OCI-LY1 (cell line): Measurements from ENCODE around the gene WDR36.

Source experiments
- H2AFZ ChIP-seq: fragments of 200-600 bp; sonication (generic), shearing (Covaris generic); 2 replicates; pipeline ENCODE4 v1.6.0; 2014; ENCODE audit warnings: antibody characterized with exemption, mild to moderate bottlenecking, low read length
- H3F3A ChIP-seq: fragments of 200-600 bp; sonication (generic), shearing (Covaris generic); 2 replicates; pipeline ENCODE4 v1.6.0; 2014; ENCODE audit warnings: mild to moderate bottlenecking, antibody characterized with exemption, low read length, moderate library complexity; ENCODE audit not compliant: insufficient read depth
- H3K27ac ChIP-seq: fragments of 200-600 bp; sonication (generic); 2 replicates; pipeline ENCODE4 v1.5.1; 2014; ENCODE audit warnings: low read length, mixed run types, mild to moderate bottlenecking, low read depth; ENCODE audit not compliant: poor library complexity, severe bottlenecking
- H3K27me3 ChIP-seq: fragments of 200-600 bp; sonication (generic); 2 replicates; pipeline ENCODE4 v1.6.0; 2014; ENCODE audit warnings: antibody characterized with exemption, mild to moderate bottlenecking, low read length, moderate library complexity; ENCODE audit not compliant: insufficient read depth
- H3K36me3 ChIP-seq: fragments of 200-600 bp; sonication (generic); 2 replicates; pipeline ENCODE4 v1.6.1; 2014; ENCODE audit warnings: mild to moderate bottlenecking, antibody characterized with exemption, low read length, moderate library complexity, mixed read lengths; ENCODE audit not compliant: insufficient read depth
- H3K4me1 ChIP-seq: fragments of 200-600 bp; sonication (generic); 2 replicates; pipeline ENCODE4 v1.5.1; 2014; ENCODE audit warnings: mild to moderate bottlenecking, low read length, moderate library complexity; ENCODE audit not compliant: insufficient read depth, severe bottlenecking
- H3K4me2 ChIP-seq: fragments of 200-600 bp; sonication (generic), shearing (Covaris generic); 2 replicates; pipeline ENCODE4 v1.6.1; 2014; ENCODE audit warnings: low read length
- H3K4me3 ChIP-seq: fragments of 200-600 bp; sonication (generic); 2 replicates; pipeline ENCODE4 v1.5.1; 2014; ENCODE audit warnings: low read length, low read depth, mild to moderate bottlenecking, mixed read lengths; ENCODE audit not compliant: poor library complexity, severe bottlenecking
- H3K79me2 ChIP-seq: fragments of 200-600 bp; shearing (Covaris generic); 2 replicates; pipeline ENCODE4 v1.6.1; 2016; ENCODE audit warnings: mixed run types, low read length, mixed read lengths; ENCODE audit not compliant: insufficient read depth
- H3K9ac ChIP-seq: fragments of 200-600 bp; sonication (generic), shearing (Covaris generic); 2 replicates; pipeline ENCODE4 v1.6.1; 2014; ENCODE audit warnings: mild to moderate bottlenecking, low read length, mixed read lengths
- H3K9me2 ChIP-seq: fragments of 200-600 bp; sonication (generic), shearing (Covaris generic); 2 replicates; pipeline ENCODE4 v1.6.1; 2014; ENCODE audit warnings: low read depth, mild to moderate bottlenecking, low read length, mixed read lengths
- H3K9me3 ChIP-seq: fragments of 200-600 bp; shearing (Covaris generic); 2 replicates; pipeline ENCODE4 v1.6.1; 2014; ENCODE audit warnings: low read length, mixed read lengths
- H4K20me1 ChIP-seq: fragments of 200-600 bp; sonication (generic), shearing (Covaris generic); 2 replicates; pipeline ENCODE4 v1.6.0; 2016; ENCODE audit warnings: mild to moderate bottlenecking, low read length; ENCODE audit not compliant: insufficient read depth
- CTCF ChIP-seq: fragments of 200-600 bp; sonication (generic), shearing (Covaris generic); IDR thresholded peaks from 2 replicates; pipeline ENCODE4 v1.5.1; 2017; ENCODE audit warnings: mild to moderate bottlenecking, antibody characterized with exemption, low read length, moderate library complexity, mixed read lengths
- EZH2 ChIP-seq: fragments of 200-600 bp; sonication (generic), shearing (Covaris generic); IDR thresholded peaks from 2 replicates; pipeline ENCODE4 v1.8.0; 2017; ENCODE audit warnings: borderline replicate concordance, mixed run types, mild to moderate bottlenecking, antibody characterized with exemption, low read length, moderate library complexity, mixed read lengths

Gene WDR36

GRCh38 chr5:111142932-111143331 is 50.8 kb downstream of the WDR36 start:
- Histone ChIP-seq H3K9me3 (no peaks in the 10 kb centered on the region), H3K9me2 (no peaks in the 10 kb centered on the region), H3K9ac (no peak overlapping the region), H3K27me3 (no peaks in the 10 kb centered on the region), H4K20me1 (no peaks in the 10 kb centered on the region), H2AFZ (no peak overlapping the region), H3K4me3 (no peak overlapping the region), H3K36me3 (no peaks in the 10 kb centered on the region), H3K79me2 (no peaks in the 10 kb centered on the region), H3K27ac (no peak overlapping the region), H3K4me2 (no peak overlapping the region), H3K4me1 (no peaks in the 10 kb centered on the region), H3F3A (no peaks in the 10 kb centered on the region)
- TF ChIP-seq EZH2 (no peak), CTCF (peak; percentile 26; the same call in 1 of the 2 replicates)

- H3K27me3 ChIP-seq = peaks cover 4% of the 10 kb centered on the region; the same call in 1 of the 2 replicates
- no peaks in the 10 kb centered on the region for H3F3A ChIP-seq
- H3K79me2 ChIP-seq = no peaks in the 10 kb centered on the region
- H3K9me3 ChIP-seq = no peaks in the 10 kb centered on the region
- TF ChIP-seq EZH2 (no peak), CTCF (no peak)
- no peak overlapping the region for H3K4me2 ChIP-seq
- no peak overlapping the region for H3K4me3 ChIP-seq
- H3K4me1 ChIP-seq = no peaks in the 10 kb centered on the region
- H2AFZ ChIP-seq = no peak overlapping the region
- H3K9ac ChIP-seq = no peak overlapping the region
- no peak overlapping the region for H3K27ac ChIP-seq
- H4K20me1 ChIP-seq = no peaks in the 10 kb centered on the region
- H3K36me3 ChIP-seq = no peaks in the 10 kb centered on the region
- no peaks in the 10 kb centered on the region for H3K9me2 ChIP-seq
Observed at GRCh38 chr5:111143910-111144309, 51.8 kb downstream of the WDR36 start.

- Histone ChIP-seq H3K36me3 (no peaks in the 10 kb centered on the region), H3K9me2 (no peaks in the 10 kb centered on the region), H3K27ac (no peak overlapping the region), H3F3A (no peaks in the 10 kb centered on the region), H3K79me2 (no peaks in the 10 kb centered on the region), H4K20me1 (no peaks in the 10 kb centered on the region), H2AFZ (no peak overlapping the region), H3K27me3 (peaks cover 4% of the 10 kb centered on the region; the same call in 1 of the 2 replicates), H3K4me3 (no peak overlapping the region), H3K4me1 (no peaks in the 10 kb centered on the region), H3K9me3 (no peaks in the 10 kb centered on the region), H3K9ac (no peak overlapping the region), H3K4me2 (no peak overlapping the region)
- TF ChIP-seq CTCF (no peak), EZH2 (no peak)
Observed at GRCh38 chr5:111144352-111144930, 52.3 kb downstream of the WDR36 start.
